Amniotic epithelial cell (primary cell): ENCODE data around the gene DUSP14.
A peak's percentile ranks its signal among the peaks of the same experiment; 100 is the strongest.
"Not testable (repeated sequence)": the region's sequence is repeated elsewhere in the genome, so short reads cannot be mapped to it uniquely, and the experiment has no call there.

Experiments used
- DNase-seq: peaks from one replicate; pipeline ENCODE4 v3.0.0-alpha.2; 2010; ENCODE audit warnings: low read depth

DUSP14 gene, protein sequence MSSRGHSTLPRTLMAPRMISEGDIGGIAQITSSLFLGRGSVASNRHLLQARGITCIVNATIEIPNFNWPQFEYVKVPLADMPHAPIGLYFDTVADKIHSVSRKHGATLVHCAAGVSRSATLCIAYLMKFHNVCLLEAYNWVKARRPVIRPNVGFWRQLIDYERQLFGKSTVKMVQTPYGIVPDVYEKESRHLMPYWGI

DNA sequence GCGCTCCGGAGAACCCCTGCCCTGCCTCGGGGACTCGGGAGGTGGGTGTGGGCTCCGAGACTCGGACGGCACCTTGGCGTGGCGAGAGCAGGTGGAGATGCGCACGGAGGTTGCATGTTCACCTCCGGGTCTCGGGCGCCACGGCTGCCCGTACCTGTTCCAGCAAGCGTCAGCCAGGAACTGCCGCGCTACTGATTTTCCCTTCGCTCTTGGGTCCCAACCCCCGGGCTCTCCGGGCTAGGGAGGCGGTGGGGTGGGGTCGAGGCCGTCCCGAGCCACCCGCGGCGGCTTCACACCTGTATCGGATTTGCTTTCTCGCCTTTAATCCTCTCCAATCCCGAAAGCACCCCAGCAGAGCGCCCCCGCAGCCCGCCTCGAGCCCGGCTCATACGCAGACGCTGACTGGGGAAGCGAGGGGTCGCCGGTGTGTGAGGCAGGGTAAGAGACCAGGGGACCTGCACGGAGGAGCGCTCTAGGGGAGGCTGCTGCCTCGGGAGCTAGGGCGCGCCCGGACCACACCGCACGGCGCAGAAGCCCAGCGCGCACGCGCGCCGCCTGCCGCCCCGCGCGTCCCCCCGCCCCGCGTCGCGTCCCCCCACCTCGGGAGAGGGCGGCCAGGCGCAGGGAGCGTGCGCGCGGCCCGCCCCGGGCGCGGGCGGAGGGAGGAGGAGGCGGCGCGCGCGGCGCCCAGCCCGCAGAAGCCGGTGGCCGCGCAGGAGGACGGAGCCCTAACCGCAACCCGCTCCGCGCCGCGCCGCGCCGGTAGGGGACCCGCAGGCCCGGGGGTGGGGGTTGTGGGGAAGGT is at the start of gene DUSP14:
DUSP14 (plus strand) TSS at position 695 of the 805 bp plus-strand sequence. CDS start 22,382 bp downstream, outside the sequence.
- DNase-seq, result peak; percentile 61

DNA sequence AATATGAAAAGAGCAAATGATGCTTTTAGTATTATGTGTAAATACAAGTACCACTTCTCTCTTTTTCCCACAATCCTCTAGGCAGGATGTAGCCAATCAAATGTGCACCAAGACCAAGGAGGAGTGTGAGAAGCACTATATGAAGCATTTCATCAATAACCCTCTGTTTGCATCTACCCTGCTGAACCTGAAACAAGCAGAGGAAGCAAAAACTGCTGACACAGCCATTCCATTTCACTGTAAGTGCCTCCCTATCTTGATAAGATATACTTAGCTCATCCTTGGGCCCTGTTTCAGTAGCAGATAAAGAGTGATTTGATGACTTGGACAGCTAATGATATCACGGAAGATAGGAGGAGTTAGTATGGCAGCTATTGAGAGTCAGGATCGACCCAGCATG is 49.3 kb upstream of the DUSP14 start:
- DNase-seq, result no peak

DNA sequence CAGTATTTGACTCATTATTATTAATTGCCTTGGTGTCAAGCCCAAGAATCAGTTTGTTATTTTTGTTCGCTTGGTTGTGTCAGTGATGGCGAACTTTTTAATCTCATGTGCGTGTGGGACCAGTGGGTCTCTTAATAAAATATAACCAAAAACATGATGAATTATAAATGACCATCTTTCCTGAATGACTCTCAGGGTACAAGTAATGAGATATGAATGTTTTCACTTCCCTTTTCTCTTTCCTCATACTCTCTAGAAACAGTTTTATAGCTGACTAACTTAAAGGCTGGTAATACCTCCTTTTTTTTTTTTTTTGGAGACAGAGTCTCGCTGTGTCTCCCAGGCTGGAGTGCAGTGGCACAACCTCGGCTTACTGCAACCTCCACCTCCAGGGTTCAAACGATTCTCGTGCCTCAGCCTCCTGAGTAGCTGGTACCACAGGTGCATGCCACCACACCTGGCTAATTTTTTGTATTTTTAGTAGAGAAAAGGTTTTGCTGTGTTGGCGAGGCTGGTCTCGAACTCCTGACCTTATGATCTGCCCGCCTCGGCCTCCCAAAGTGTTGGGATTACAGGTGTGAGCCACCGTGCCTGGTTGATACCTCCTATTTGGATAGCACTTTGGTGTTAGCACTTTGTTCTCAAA is 48.2 kb upstream of the DUSP14 start:
- DNase-seq, result not testable (repeated sequence)

DNA sequence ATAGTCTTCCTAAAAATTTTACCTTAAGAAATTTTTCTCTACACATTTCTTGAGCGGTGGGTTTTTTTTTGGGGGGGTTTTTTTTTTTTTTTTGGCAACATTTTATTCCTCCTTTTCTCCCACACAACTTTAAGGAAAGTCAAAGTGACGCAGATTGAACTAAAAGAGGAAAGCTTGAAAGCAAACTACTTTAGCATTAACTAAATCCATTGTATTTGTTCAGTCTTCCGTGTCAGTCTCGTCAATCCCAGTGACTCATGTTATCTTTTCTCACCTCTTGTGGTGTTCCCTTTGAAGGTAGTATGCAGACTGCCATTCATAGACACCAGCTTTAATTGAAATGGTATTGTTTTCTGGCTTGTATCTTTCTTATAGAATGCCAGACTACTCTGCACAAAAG is 43.7 kb upstream of the DUSP14 start:
- DNase-seq, result no peak

DNA sequence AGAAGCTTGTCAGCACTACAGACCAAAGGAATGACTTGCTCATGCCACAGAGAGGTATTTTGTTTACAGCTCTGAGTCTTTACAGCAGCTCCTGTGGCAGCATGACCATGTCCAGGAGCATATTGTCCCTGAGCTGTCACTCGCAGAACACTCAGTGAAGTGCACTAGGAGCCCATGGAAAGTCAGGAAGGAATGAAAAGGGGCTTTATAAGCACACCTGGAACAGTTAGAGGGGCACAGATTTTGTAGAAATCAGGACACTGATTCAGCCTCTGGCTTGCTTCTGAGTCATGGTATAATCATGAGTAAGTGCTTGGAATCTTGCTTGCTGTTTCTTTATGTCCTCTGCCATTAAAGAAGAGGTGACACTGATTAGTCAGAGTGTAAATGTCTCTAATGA is 42.0 kb upstream of the DUSP14 start:
- peak; percentile 35 for DNase-seq

DNA sequence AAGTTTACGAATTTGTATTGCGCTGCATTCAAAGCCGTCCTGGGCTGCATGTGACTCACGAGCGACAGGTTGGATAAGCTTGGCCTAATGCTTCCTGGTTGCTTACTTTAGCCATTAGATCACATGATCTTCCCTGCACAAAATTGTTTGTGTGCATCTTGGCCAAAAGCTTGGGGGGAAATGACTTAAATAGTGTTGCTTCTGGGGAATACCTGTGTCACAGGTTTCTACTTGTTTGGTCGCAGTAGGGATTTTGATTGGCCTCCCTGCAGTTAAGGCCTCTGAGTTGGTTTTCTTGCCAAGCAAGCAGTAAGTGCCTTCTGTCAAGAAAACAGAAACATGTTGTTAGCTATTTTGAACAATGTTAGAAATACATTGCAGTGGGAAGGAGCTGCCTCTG is 39.6 kb upstream of the DUSP14 start:
- DNase-seq, result no peak

DNA sequence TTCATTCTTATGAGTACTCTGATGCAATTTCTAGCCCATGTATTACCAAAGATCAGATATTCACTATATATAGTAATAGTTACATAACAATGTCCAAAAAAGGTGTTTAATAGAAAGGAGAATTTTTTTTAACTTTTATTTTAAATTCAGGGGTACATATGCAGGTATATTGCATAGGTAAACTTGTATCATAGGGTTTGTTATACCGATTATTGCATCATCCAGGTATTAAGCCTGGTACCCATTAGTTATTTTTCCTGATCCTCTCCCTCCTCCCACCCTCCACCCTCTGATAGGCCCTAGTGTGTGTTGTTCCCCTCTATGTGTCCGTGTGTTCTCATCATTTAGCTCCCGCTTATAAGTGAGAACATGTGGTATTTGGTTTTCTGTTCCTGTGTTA is 31.9 kb upstream of the DUSP14 start:
- not testable (repeated sequence) for DNase-seq

DNA sequence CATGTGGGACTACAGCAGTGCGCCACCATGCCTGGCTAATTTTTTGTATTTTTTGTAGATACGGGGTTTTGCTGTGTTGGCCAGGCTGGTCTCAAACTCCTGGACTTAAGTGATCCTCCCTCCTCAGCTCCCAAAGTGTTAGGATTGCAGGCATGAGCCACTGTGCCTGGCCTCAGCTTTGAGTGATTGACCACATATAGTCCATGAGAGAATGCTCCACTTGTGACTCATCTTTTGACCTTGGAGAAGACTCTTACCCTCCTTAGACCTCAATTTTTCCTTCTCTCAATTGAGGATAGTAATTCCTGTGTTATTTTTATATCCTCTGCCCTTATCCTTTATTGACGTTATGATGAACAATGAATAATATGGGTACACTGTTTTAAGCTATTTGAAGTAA is 30.9 kb upstream of the DUSP14 start:
- peak; percentile 94 for DNase-seq

DNA sequence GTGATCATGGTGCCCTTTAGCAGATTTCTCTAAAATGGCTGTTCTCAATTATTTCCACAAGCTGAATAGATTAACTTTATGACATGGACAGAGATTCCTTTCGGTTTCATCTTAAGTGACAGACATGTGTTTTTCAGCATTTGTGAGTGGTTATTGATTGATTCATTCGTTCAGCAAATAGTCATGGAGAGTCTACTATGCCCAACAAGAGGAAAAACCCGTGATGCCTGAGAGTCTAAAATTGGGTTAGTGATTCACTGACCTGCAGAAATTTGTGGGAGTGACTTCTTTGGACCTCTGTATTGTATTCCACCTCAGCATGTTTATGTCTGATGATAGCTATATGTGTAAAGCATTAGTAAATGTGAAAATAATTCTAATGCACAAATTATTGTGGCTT is 28.0 kb upstream of the DUSP14 start:
- DNase-seq, result no peak

DNA sequence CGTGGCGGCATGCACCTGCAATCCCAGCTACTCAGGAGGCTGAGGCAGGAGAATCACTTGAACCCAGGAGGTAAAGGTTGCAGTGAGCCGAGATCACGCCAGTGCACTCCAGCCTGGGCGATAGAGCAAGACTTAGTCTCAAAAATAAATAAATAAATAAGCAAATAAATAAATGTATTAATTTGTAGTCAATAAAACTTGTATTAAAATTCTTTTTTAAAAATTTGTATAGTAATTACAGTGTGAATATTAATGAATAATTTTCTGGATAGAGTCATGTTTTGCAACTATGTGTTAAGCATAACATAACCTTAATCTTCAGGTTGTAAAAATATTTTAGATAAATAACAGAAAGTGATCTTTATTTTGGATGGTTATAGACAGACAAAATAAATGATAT is 27.2 kb upstream of the DUSP14 start:
- DNase-seq, result no peak

DNA sequence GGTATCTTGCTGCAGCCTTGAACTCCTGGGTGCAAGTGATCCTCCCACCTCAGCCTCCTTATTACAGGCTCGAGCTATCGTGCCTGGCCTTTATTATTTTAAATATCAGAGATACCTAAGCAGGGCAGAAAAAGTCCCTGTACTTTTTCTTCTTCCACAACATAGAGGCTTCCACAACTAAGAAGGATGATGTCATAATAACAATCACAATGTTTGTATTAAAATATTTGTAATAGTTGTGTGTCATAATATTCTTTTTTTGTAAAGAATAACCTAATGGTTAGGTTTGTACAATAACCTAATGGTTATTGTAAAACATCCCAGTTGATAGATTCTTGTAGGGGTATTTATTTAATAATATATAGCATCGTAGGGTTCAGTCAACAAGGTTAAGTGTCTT is 26.7 kb upstream of the DUSP14 start:
- DNase-seq, result no peak

DNA sequence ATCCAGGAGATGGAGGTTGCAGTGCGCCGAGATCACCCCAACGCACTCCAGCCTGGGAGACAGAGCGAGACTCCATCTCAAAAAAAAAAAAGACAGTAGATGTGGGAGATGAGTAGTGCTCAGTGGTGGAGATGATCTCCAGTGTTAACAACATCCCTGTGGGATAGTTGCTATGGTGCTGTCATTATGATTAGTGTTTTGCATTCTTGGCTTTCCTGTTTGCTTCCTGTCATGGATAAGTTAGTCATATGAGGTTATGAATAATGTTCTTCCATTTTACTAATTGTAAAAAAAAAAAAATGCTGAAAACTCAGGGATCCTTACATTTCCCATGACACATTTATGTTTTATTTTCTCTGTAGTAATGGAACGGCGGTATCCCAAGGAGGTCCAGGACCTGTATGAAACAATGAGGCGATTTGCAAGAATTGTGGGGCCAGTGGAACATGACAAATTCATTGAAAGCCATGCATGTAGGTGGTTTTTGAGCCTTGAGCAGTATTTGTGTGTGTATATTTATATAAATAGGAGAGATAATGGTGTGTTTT is 24.5 kb upstream of the DUSP14 start:
- DNase-seq, result peak; percentile 96

DNA sequence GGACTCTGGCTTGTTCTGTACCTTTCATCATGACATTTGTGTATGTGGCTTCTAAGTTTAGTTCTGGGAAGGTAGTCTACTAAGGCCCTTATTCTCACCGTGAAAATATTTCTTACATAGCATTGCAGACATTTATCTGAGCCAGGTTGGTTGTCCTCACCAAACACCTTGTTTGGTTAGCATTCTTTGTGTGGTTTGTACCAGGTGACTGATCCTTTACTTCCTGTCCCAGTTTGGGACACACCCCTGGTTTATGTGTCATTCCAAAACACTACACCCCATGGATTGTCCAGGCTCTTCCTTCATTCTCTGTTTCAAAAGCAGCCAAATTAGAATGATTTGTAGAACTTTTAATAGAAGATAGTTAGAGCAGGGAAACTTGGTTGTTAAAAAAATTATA is 23.2 kb upstream of the DUSP14 start:
- DNase-seq, result no peak

DNA sequence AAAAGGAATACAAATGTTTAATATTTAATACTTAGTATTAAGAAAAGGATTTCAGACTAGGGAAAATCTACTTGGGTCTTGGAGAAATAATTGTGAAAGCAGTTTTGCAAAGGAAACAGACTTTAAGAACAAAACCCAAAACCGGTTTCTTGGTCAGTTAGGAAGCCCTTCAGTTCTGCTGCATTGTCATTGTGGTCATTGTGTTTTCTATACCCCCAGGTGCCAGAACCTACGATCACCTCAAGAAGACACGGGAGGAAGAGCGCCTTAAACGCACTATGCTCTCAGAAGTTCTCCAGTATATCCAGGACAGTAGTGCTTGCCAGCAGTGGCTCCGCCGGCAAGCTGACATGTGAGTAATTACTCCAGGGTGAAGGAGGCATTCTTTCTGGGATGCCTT is 19.5 kb upstream of the DUSP14 start:
- no peak for DNase-seq

DNA sequence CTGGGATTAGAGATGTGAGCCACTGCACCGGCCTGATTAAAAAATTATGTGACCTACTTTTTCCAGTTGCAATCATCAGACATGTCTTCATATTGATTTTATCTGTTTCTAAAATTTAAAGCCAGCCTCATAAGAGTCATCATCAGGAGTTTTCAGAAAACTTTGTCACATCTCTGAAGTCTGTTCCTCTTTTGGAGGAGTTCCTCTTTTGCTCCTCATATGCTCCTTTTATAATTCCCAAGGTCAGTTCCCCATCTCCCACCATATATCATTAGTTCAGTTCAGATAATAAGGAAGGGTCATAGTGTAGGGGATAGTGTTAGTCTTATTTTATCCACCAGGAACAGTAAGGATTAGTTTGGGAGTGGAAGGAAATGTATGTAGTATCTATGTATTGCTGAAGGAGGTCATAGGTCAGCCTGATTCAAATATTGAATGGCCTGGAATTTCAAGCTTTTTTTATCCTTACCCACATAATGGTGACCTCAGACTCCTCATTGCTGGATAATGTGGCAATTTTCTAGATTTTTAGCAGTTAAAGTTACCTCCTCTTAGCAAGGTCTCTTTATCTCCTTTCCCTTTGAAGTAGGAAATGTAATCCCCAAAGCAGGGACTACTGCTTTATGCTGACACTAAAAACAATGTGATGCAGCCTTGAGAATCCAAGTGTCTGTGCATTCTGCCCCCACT is 13.8 kb upstream of the DUSP14 start:
- DNase-seq, result no peak

DNA sequence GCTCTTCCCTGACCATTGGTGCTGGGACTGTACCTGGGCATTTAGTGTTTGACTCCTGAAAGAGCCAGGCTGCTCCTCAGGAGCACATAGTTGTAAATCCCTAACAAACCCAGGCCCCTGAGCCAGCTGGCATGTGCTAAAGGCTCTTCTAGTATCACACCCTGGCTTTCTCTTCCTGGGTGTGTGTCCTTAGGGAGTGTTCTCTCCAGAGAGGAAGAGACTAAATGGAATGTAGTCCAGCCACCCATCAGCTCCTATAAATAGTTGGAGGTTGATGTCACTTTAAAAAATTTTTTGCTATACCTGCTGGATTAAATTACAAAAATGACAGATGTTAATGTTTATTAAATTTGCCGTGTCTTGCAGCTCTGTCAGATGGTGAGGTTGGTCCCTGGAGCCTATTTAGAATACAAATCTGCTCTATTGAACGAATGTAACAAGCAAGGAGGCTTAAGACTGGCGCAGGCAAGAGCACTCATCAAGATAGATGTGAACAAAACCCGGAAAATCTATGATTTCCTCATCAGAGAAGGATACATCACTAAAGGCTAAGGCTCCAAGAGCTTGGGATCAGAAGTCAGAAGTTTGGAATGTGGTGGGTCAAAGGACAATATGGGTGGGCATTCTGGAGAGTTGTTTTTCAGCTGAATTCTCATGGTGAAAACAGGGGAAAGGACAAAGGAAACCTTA is 13.1 kb upstream of the DUSP14 start:
- DNase-seq, result peak; percentile 74

DNA sequence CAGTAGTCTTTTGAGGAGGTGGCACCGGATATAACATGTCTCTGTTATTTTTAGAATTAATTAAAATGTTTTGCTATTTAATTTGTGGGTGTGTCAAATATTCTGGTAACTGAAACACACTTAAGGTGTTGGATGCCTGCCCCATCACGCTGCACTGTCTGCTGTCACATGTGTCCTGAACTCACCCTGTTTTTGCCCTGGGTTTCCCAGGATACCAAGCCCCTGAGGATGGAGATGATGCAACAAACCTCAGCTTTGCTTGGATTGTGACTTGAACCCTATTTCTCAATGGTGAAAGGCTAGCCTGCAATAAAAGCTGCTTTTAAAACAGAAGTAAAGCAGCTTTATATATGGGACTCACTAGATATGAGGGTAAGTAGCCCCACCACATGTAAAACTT is 11.5 kb upstream of the DUSP14 start:
- peak; percentile 75 for DNase-seq

DNA sequence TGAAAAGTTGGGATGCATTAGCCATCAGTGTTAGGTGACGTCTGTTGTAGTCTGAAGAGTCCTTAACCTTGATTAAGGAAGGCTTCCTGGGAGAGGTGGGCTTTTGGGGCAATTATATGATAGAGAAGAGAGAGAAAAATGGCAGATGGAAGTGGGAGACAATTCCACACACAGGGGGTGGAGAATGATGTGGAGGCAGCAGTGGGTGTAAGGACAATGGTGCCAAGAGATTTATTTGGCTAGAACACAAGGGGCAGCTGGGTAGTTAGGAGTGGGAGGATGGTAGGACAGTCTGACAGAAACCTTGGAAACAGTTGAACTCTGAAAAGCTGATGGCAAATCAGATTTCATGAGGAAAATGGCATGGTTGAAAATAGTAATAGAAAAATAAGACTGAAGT is 10.7 kb upstream of the DUSP14 start:
- no peak for DNase-seq

DNA sequence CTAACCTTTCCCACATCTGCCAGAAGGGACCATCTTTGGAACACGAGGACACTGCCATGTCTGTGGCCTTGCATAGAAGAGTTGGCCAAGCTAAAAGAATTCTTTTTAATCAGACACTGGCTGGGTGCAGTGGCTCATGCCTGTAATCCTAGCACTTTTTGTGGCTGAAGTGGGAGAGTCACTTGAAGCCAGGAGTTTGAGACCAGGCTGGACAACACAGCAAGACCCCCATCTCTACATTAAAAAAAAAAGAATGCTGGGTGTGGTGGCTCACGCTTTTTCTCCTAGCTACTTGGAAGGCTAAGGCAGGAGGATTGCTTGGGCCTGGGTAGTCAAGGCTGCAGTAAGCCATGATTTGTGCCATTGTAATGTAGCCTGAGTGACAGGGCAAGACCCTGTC is 9.3 kb upstream of the DUSP14 start:
- no peak for DNase-seq

DNA sequence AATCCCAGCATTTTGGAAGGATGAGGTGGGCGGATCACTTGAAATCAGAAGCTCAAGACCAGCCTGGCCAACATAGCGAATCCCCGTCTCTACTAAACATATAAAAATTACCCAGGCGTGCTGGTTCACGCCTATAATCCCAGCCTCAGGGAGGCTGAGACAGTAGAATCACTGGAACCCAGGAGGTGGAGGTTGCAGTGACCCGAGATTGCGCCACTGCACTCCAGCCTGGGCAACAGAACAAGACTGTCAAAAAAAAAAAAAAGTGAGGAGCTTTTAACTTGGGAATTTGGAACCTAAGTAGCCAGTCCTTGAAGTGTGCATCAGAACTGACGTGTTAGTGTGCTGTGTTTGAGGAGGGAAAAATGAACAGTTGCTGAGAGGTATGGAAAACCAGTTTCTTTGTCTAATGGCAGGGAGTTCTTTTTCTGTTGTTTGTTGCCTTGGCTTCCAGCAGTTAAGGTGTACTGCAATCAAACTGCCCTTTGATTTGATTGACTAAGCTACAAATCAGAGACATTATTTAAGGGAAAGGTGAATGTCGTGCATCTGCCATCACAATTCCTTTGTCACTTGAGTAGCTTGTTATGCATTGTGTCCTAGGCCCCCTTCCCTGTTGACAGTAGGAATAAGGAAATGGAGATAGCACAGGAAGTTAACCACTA is 8.6 kb upstream of the DUSP14 start:
- DNase-seq, result no peak

DNA sequence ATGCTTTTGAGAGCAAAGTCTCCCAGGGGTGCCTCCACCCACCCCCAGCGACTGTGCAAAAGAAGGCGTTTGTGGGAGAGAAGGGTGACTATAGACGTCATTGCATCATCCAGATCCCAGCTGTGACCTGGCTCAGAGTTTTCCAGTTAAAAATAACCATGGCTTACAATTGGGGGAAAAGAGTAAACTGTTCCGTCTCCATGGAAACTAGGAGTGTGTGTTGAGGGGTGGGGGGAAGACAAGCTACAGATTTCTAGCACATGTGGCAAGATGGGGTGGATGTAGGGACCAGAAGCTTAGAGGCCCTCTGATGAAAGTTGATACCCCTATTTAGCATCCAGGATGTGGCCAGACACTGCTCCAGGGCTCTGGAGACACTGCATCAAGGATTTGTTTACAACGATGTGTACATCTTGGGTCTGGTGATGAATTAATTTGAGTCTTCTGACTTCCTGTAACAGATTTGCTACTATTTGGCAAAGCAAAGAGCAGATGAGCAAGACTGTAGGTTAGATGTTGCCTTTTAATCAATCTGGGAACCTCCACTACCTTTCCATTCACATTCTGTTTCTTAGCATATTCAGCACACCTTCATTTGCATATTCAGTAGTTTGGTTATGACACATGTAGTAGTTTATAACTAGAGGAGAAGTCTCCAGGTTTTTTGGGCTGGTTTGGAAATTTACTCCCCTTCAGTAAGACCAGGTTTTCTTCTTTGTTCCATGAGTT is 6.2 kb upstream of the DUSP14 start:
- peak; percentile 69 for DNase-seq
